Neutrophil (primary cell): ENCODE measurements around the gene KLK6.
"Not testable (repeated sequence)": the region's sequence is repeated elsewhere in the genome, so short reads cannot be mapped to it uniquely, and the experiment has no call there.

Source experiments
- H3K27ac ChIP-seq: fragments of 200-600 bp; sonication (generic); 2 replicates; pipeline ENCODE4 v1.5.1; 2016; ENCODE audit warnings: mild to moderate bottlenecking, moderate library complexity
- H3K27me3 ChIP-seq: fragments of 200-600 bp; sonication (generic); 2 replicates; pipeline ENCODE4 v1.6.0; 2016; ENCODE audit warnings: mild to moderate bottlenecking
- H3K36me3 ChIP-seq: fragments of 200-600 bp; sonication (generic); 2 replicates; pipeline ENCODE4 v1.5.1; 2017
- H3K4me1 ChIP-seq, 2 experiments: fragments of 200-600 bp in 1 of 2; sonication (generic) in 1 of 2; 1 replicate in 1 of 2; 2 replicates in 1 of 2; pipeline versions ENCODE4 v1.5.1 to v1.6.1; 2013 to 2016; ENCODE audit warnings: low read depth in 1 of 2, low read length in 1 of 2, mild to moderate bottlenecking in 1 of 2, moderate library complexity in 1 of 2; ENCODE audit not compliant: control insufficient read depth in 1 of 2, insufficient read depth in 1 of 2
- H3K4me3 ChIP-seq, 2 experiments: fragments of 200-600 bp in 1 of 2; sonication (generic) in 1 of 2; 1 replicate in 1 of 2; 2 replicates in 1 of 2; pipeline ENCODE4 v1.5.1; 2013 to 2016; ENCODE audit warnings: low read depth in 1 of 2, low read length in 1 of 2, mild to moderate bottlenecking in 1 of 2, moderate library complexity in 1 of 2
- H3K9me3 ChIP-seq: fragments of 200-600 bp; sonication (generic); 2 replicates; pipeline ENCODE4 v1.5.1; 2016
- TF ChIP-seq, protein P1 (sequence below): fragments of 200-600 bp; sonication (generic); IDR thresholded peaks from 2 replicates; pipeline ENCODE4 v1.5.1; 2016; ENCODE audit warnings: antibody characterized with exemption

KLK6 gene

DNA sequence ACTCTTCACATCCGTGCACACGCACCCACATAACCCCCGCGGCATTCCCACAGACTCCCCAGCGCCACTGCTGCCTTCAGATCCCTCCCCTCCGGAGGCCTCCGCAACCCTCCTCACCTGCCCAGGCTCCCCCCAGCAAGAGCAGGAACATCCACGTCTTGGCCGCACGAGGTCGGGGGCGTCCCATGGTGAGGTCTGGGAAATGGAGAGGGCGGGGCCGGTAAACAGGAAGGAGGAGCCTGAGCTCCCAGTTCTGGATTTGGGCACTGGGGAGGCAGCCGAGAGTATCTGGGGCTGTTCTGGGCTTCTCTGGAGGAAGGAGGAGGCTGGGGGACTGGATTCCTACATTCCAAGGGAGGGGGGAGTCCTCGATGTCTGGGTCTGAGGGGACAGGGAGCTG lies 31.6 kb upstream of the KLK6 start:
- Histone ChIP-seq H3K4me3 (no peak overlapping the region), H3K36me3 (no peaks in the 10 kb centered on the region), H3K27me3 (peaks cover 31% of the 10 kb centered on the region), H3K4me1 (no peaks in the 10 kb centered on the region), H3K27ac (no peak overlapping the region), H3K9me3 (no peaks in the 10 kb centered on the region)
- TF ChIP-seq, protein P1, sequence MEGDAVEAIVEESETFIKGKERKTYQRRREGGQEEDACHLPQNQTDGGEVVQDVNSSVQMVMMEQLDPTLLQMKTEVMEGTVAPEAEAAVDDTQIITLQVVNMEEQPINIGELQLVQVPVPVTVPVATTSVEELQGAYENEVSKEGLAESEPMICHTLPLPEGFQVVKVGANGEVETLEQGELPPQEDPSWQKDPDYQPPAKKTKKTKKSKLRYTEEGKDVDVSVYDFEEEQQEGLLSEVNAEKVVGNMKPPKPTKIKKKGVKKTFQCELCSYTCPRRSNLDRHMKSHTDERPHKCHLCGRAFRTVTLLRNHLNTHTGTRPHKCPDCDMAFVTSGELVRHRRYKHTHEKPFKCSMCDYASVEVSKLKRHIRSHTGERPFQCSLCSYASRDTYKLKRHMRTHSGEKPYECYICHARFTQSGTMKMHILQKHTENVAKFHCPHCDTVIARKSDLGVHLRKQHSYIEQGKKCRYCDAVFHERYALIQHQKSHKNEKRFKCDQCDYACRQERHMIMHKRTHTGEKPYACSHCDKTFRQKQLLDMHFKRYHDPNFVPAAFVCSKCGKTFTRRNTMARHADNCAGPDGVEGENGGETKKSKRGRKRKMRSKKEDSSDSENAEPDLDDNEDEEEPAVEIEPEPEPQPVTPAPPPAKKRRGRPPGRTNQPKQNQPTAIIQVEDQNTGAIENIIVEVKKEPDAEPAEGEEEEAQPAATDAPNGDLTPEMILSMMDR = no peak

DNA sequence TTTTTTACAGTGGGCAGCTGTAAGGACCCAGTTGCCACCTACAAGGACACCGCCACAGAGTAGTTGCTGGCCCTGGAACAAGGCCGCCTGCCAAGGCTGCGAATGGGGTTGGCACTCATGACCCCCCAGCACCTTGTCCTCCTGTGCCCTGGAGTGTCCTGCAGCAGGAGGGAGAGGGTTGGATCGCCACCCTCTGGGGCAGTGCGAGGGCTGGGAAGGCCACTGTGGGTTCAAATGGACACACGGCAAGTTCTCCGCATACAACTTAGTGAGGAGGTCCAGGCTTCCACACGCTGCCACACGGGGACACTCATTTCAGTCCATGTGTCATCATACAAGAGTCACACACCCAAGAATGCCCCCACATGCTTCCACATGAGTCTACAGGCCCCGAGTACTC lies 31.0 kb upstream of the KLK6 start:
- H3K9me3 ChIP-seq = no peaks in the 10 kb centered on the region
- H3K27me3 ChIP-seq = peaks cover 31% of the 10 kb centered on the region
- H3K27ac ChIP-seq = no peak overlapping the region
- H3K4me1 ChIP-seq = no peaks in the 10 kb centered on the region
- no peaks in the 10 kb centered on the region for H3K36me3 ChIP-seq
- TF ChIP-seq, protein P1 = no peak
- H3K4me3 ChIP-seq = no peak overlapping the region

DNA sequence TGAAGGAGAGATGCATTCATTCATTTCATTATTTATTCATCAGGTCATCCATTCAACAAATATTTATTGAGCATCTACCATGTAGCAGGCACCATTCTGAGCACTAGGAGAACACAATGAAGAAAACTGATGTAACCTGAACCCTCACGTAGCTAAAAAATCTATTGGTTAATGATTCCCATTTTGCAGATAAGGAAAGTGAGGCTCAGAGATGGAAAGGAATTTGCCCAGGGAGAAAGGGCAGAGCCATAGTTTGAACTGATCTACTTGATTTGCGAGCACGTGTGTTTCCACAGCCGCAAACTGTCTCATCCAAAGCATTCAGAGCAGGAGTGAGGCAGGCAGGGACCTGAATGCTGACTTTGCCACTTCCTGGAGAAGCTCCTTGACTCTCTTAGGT lies 29.3 kb upstream of the KLK6 start:
- H3K9me3 ChIP-seq = no peaks in the 10 kb centered on the region
- no peaks in the 10 kb centered on the region for H3K4me1 ChIP-seq
- H3K4me3 ChIP-seq = no peak overlapping the region
- TF ChIP-seq, protein P1 = no peak
- H3K27ac ChIP-seq = no peak overlapping the region
- peaks cover 31% of the 10 kb centered on the region for H3K27me3 ChIP-seq
- H3K36me3 ChIP-seq = no peaks in the 10 kb centered on the region

DNA sequence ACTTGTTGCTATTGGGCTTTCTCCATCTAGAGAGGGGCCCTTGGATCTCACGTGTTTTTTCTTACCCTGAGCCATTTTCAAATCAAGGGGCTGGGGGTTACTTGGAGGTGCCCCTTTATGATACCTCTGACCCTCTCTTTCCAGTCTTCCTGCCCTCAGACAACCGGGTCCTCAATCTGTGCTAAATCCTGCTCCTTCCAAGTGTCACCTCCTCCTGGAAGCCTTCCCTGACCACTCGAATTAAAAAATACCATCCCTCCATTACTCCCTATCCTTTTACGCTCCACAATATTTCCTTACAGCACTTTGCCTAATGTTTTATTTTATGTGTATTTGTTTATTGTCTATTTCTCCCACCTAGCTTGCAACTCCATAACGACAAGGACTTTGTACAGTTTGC lies 28.7 kb upstream of the KLK6 start:
- Histone ChIP-seq H3K9me3 (no peaks in the 10 kb centered on the region), H3K27ac (no peak overlapping the region), H3K27me3 (peaks cover 30% of the 10 kb centered on the region), H3K4me1 (no peaks in the 10 kb centered on the region), H3K36me3 (no peaks in the 10 kb centered on the region), H3K4me3 (no peak overlapping the region)
- TF ChIP-seq, protein P1 = no peak

DNA sequence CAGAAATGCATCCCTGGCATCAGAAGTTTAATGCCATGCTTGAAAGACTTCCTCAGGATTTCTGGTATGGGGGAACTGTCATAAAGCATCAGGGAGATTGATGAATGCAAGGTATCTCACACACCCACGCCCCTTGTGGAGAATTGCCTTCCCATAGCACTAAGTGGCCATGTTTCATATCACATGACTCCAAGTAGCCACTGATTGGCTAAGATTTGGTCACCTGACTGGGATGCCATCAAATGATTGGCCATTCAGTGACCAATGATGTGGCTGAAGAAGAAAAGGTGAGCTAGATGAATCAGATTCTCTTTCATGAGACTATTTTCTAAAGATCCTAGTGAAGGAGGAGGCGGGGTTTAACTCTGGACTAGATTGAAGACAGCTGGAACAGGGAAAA lies 24.7 kb upstream of the KLK6 start:
- TF ChIP-seq, protein P1 = no peak

DNA sequence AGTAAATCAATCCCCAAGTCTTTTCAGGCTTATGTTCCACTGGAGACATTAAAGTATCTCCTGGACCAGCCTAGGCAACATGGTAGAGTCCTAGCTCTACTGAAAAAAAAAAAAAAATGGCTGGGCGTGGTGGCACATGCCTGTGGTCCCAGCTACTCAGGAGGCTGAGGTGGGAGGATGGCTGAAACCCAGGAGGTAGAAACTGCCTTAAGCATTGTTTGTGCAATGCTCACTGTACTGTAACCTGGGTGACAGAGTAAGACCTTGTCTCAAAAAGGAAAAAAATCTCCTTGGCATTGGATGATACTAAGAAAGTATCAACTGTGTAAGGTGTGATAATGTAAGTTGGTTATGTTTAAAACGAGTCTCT lies 23.3 kb upstream of the KLK6 start:
- H3K4me3 ChIP-seq = no peak overlapping the region

More for the DNA sequence above, 24.7 kb upstream of the KLK6 start:
- no peaks in the 10 kb centered on the region for H3K36me3 ChIP-seq
- no peak overlapping the region for H3K27ac ChIP-seq
- no peak overlapping the region for H3K4me3 ChIP-seq
- no peaks in the 10 kb centered on the region for H3K9me3 ChIP-seq
- H3K27me3 ChIP-seq = peaks cover 11% of the 10 kb centered on the region
- no peaks in the 10 kb centered on the region for H3K4me1 ChIP-seq

DNA sequence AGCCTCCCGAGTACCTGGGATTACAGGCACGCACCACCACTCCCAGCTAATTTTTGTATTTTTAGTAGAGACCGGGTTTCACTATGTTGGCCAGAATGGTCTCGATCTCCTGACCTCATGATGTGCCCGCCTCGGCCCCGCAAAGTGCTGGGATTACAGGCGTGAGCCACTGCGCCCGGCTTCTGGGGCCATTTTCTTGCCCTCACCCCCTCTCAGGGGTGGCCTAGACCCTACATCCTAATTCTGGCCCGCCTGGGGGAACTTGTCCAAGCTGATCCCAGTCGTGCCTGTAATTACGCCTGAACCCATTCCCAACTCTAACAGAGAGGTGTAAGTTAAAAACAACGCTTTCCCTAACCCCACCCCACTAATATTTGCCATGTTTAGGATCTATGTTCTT lies 15.0 kb upstream of the KLK6 start:
- H3K9me3 ChIP-seq, H3K4me1 ChIP-seq, H3K36me3 ChIP-seq, H3K27ac ChIP-seq, H3K4me3 ChIP-seq: not testable (repeated sequence)
- peaks cover 73% of the 10 kb centered on the region for H3K27me3 ChIP-seq

More for the DNA sequence above, 23.3 kb upstream of the KLK6 start:
- no peaks in the 10 kb centered on the region for H3K9me3 ChIP-seq
- no peaks in the 10 kb centered on the region for H3K4me1 ChIP-seq
- H3K27ac ChIP-seq = no peak overlapping the region
- TF ChIP-seq, protein P1 = no peak
- H3K27me3 ChIP-seq = peaks cover 21% of the 10 kb centered on the region
- H3K36me3 ChIP-seq = no peaks in the 10 kb centered on the region
